ENCODE results near the gene VWA3B. TPM values are rescaled to one million over a fixed set of nuclear protein-coding genes. Genes with fewer than 3 reads are reported as not detected.

VWA3B gene
- total RNA-seq, 2 experiments from 2014 or later: not detected

- Mint-ChIP-seq H3K36me3 (no peaks in the 10 kb centered on the region), H3K27me3 (peaks cover 38% of the 10 kb centered on the region), H3K4me3 (no peak overlapping the region), H3K27ac (no peak overlapping the region), H3K9me3 (no peaks in the 10 kb centered on the region), H3K4me1 (ENCODE audit: low read depth) (no peaks in the 10 kb centered on the region)
- CTCF ChIA-PET: no interaction called here
- POLR2A ChIA-PET: no interaction called here
- no peak for DNase-seq
- intact Hi-C loops (cut with micrococcal nuclease): no loop called here
Observed at GRCh38 chr2:98167916-98168315, 80.9 kb downstream of the VWA3B start.

DNA sequence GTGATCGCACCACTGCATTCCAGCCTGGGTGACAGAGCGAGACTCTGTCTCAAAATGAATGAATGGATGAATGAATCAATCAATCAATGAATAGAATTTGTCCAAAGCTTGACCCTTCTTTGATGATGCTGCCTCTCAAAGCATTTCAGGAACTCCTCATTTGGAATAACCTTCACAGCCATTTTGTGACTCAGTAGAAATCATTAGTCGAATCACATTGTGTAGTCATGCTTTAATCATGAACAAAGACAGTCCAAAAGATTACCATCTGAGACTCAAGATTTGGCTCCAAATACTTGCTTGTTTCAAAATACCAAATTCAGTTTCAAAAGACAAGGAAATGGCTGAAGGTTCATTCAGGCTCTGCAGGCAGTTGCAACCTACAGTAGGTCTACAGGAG, 83.1 kb downstream of the VWA3B start:
- no peak overlapping the region for H3K27ac Mint-ChIP-seq
- no peak overlapping the region for H3K4me3 Mint-ChIP-seq
- intact Hi-C loops (cut with micrococcal nuclease): no loop called here
- H3K4me1 Mint-ChIP-seq (ENCODE audit: low read depth): no peaks in the 10 kb centered on the region
- ChIA-PET POLR2A (no interaction called here), CTCF (no interaction called here)
- H3K36me3 Mint-ChIP-seq: no peaks in the 10 kb centered on the region
- H3K27me3 Mint-ChIP-seq: peaks cover 44% of the 10 kb centered on the region
- no peak for DNase-seq
- no peaks in the 10 kb centered on the region for H3K9me3 Mint-ChIP-seq

GRCh38 chr2:98172150-98172765, 85.3 kb downstream of the VWA3B start:
- Mint-ChIP-seq H3K27ac (no peak overlapping the region), H3K9me3 (no peaks in the 10 kb centered on the region), H3K4me3 (no peak overlapping the region), H3K27me3 (peaks cover 46% of the 10 kb centered on the region), H3K36me3 (no peaks in the 10 kb centered on the region), H3K4me1 (ENCODE audit: low read depth) (no peaks in the 10 kb centered on the region)
- intact Hi-C loops (cut with micrococcal nuclease): no loop called here
- POLR2A ChIA-PET: no interaction called here
- DNase-seq: no peak
- CTCF ChIA-PET: no interaction called here

- CTCF ChIA-PET: no interaction called here
- Mint-ChIP-seq H3K4me3 (no peak overlapping the region), H3K36me3 (no peaks in the 10 kb centered on the region), H3K27me3 (peaks cover 39% of the 10 kb centered on the region), H3K4me1 (ENCODE audit: low read depth) (no peaks in the 10 kb centered on the region), H3K9me3 (no peaks in the 10 kb centered on the region), H3K27ac (no peak overlapping the region)
- no peak for DNase-seq
- POLR2A ChIA-PET: no interaction called here
- intact Hi-C loops (cut with micrococcal nuclease): no loop called here
Observed at GRCh38 chr2:98172951-98173350, 86.0 kb downstream of the VWA3B start.

DNA sequence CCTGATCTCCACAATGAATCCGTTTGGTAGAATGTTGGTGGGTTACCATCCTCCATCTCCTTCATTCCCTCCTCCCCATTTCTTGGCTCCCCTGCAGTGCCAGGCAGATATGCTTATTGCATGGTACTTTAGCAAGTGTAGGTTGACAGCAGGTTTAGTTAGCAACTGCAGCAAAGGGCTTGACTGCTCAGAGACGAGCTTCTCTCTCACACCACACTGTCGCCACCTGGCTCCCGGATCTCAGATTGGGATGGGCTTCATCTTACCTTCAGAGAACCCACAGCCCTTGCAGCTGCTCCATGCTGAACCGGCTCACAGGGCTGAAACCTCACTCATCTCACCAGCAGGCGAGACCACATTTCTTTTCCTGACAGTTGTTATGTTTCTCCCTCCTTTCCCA, 88.8 kb downstream of the VWA3B start:
- CTCF ChIA-PET: interaction anchor here (1.8 kb wide), 1 partner anchor 369 kb away, joined by 5 read pairs; no protein-coding TSS in a partner anchor
- Mint-ChIP-seq H3K9me3 (no peaks in the 10 kb centered on the region), H3K4me1 (ENCODE audit: low read depth) (no peaks in the 10 kb centered on the region), H3K36me3 (no peaks in the 10 kb centered on the region), H3K27me3 (peaks cover 30% of the 10 kb centered on the region), H3K27ac (no peak overlapping the region), H3K4me3 (no peak overlapping the region)
- DNase-seq: peak; percentile 44
- intact Hi-C loops (cut with micrococcal nuclease): no loop called here
- POLR2A ChIA-PET: no interaction called here

GRCh38 chr2:98177286-98177685, 90.3 kb downstream of the VWA3B start:
- CTCF ChIA-PET: interaction anchor here (1.1 to 1.8 kb wide), 2 partner anchors 262 to 370 kb away, joined by 3 to 5 read pairs; no protein-coding TSS in a partner anchor

DNA sequence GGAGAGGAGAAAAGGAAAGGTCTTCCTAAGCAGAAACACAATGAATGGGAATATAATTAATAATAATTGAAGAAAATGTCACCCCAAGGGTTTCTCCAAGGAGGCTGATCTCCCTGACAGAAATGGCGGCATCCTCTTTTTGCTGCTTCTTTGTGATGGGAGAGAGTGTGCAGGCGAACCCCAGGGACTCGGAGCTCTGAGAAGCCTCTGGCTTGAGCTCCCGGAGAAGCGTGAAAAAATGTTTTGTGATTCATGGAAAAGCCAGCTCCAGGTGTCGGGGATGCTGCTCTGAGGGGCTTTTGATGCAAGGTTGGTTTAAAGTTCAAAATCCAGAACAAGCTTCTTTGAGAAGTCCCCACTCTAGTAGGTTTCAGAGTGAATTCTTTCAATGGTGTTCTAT, 91.0 kb downstream of the VWA3B start:
- no peak for DNase-seq
- no peaks in the 10 kb centered on the region for H3K4me1 Mint-ChIP-seq (ENCODE audit: low read depth)
- peaks cover 24% of the 10 kb centered on the region for H3K27me3 Mint-ChIP-seq
- ChIA-PET CTCF (interaction anchor here (0.7 kb wide), 1 partner anchor 372 kb away, joined by 4 read pairs; no protein-coding TSS in a partner anchor), POLR2A (no interaction called here)
- H3K9me3 Mint-ChIP-seq: no peaks in the 10 kb centered on the region
- intact Hi-C loops (cut with micrococcal nuclease): no loop called here
- no peak overlapping the region for H3K27ac Mint-ChIP-seq
- no peaks in the 10 kb centered on the region for H3K36me3 Mint-ChIP-seq
- no peak overlapping the region for H3K4me3 Mint-ChIP-seq

More at GRCh38 chr2:98177286-98177685, 90.3 kb downstream of the VWA3B start:
- H3K36me3 Mint-ChIP-seq: no peaks in the 10 kb centered on the region
- no peak for DNase-seq
- no peaks in the 10 kb centered on the region for H3K9me3 Mint-ChIP-seq
- H3K27me3 Mint-ChIP-seq: peaks cover 29% of the 10 kb centered on the region
- POLR2A ChIA-PET: no interaction called here
- H3K4me3 Mint-ChIP-seq: no peak overlapping the region
- intact Hi-C loops (cut with micrococcal nuclease): no loop called here
- H3K27ac Mint-ChIP-seq: no peak overlapping the region
- no peaks in the 10 kb centered on the region for H3K4me1 Mint-ChIP-seq (ENCODE audit: low read depth)

GRCh38 chr2:98180456-98180855, 93.5 kb downstream of the VWA3B start:
- Mint-ChIP-seq H3K9me3 (no peaks in the 10 kb centered on the region), H3K27ac (no peak overlapping the region), H3K36me3 (no peaks in the 10 kb centered on the region), H3K4me3 (no peak overlapping the region), H3K27me3 (peaks cover 21% of the 10 kb centered on the region), H3K4me1 (ENCODE audit: low read depth) (no peaks in the 10 kb centered on the region)
- ChIA-PET POLR2A (no interaction called here), CTCF (no interaction called here)
- intact Hi-C loops (cut with micrococcal nuclease): no loop called here
- no peak for DNase-seq

GRCh38 chr2:98181346-98181745, 94.4 kb downstream of the VWA3B start:
- Mint-ChIP-seq H3K27me3 (peaks cover 18% of the 10 kb centered on the region), H3K4me1 (ENCODE audit: low read depth) (no peaks in the 10 kb centered on the region), H3K4me3 (no peak overlapping the region), H3K36me3 (no peaks in the 10 kb centered on the region), H3K9me3 (no peaks in the 10 kb centered on the region), H3K27ac (no peak overlapping the region)
- intact Hi-C loops (cut with micrococcal nuclease): no loop called here
- ChIA-PET POLR2A (no interaction called here), CTCF (no interaction called here)
- no peak for DNase-seq

DNA sequence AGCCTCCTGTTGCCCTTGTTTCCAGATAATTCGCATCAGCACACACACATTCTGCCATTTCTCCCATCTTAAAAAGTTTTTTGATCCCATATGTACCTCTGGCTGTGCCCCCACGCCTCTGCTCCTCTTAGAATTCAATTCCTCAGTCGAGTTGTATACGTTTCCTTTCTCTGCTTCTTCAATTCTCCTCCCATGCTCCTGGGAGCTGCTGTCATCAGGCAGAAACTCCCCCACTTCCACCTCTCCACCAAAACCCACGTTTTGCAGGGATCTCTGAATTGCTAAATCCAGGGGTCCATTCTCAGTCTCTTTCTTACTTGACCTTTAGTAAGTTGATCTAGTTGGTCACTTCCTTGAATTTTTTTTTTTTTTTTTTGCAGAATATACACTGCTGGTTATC, 98.8 kb downstream of the VWA3B start:
- no peaks in the 10 kb centered on the region for H3K36me3 Mint-ChIP-seq
- H3K27me3 Mint-ChIP-seq: peaks cover 13% of the 10 kb centered on the region
- POLR2A ChIA-PET: no interaction called here
- H3K27ac Mint-ChIP-seq: no peak overlapping the region
- no peak overlapping the region for H3K4me3 Mint-ChIP-seq
- H3K4me1 Mint-ChIP-seq (ENCODE audit: low read depth): no peaks in the 10 kb centered on the region
- CTCF ChIA-PET: no interaction called here
- H3K9me3 Mint-ChIP-seq: no peaks in the 10 kb centered on the region
- intact Hi-C loops (cut with micrococcal nuclease): loop anchor here (5.0 kb wide), 1 partner anchor 378 kb away; no protein-coding TSS in a partner anchor
- no peak for DNase-seq

DNA sequence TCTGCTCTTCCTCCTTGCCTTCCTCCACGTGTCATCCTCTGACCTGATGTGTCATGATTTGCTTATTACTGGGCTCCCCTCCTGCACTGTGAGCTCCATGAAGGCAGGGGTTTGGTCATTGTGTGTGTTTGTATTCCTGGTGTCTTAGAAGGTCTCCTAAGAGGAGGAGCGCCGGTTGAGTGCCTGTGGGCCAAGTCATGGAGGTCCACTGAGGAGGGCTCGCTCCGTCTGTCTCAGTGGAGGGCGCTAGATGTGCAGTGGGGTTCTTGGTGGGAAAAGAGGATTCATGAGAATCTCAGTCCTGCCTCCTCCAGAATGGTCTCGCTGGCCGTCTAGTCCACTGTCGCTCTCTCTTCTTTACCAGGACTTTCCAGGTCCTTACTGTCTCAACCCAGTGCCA, 100.2 kb downstream of the VWA3B start:
- intact Hi-C loops (cut with micrococcal nuclease): loop anchor here (5.0 kb wide), 1 partner anchor 380 kb away; no protein-coding TSS in a partner anchor

DNA sequence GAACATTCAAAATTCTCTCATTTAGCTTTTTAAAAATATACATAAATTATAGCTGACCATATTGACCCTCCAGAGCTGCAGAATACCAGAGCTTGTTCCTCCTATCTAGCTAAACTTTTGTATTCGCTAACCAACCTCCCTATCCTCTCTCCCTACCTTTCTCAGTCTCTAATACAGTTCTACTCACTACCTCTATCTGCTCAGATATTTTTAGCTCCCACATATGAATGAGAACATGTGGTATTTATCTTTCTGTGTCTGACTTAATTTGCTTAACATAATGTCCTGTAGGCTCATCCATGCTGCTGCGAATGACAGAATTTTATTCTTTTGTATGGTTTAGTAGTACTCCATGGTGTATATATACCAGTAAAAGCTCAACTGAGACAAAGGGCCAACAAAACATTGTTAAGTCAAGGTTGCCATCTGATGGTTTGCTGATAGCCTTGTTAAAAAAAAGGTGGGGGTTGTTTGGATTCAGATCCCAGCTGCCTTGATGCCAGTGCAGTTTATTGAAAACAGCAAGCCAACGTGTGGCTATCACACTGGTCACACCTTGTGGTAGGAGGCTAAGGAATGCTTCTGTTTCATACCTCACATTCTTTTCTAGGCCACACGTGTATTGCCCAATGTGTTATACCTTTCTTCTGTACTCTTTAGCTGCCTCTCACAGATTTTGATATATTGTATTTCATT, 101.5 kb downstream of the VWA3B start:
- no peak overlapping the region for H3K4me3 Mint-ChIP-seq
- CTCF ChIA-PET: interaction anchor here (0.6 to 2.8 kb wide), 9 partner anchors 20 to 489 kb away, joined by 3 to 12 read pairs (median 4); no protein-coding TSS in a partner anchor
- intact Hi-C loops (cut with micrococcal nuclease): loop anchor here (5.0 kb wide), 1 partner anchor 381 kb away; no protein-coding TSS in a partner anchor
- no peak overlapping the region for H3K27ac Mint-ChIP-seq
- H3K27me3 Mint-ChIP-seq: peaks cover 7% of the 10 kb centered on the region
- H3K9me3 Mint-ChIP-seq: no peaks in the 10 kb centered on the region
- H3K36me3 Mint-ChIP-seq: no peaks in the 10 kb centered on the region
- no peak for DNase-seq
- POLR2A ChIA-PET: no interaction called here
- no peaks in the 10 kb centered on the region for H3K4me1 Mint-ChIP-seq (ENCODE audit: low read depth)

More for the DNA sequence above, 100.2 kb downstream of the VWA3B start:
- POLR2A ChIA-PET: no interaction called here
- H3K4me1 Mint-ChIP-seq (ENCODE audit: low read depth): no peaks in the 10 kb centered on the region
- H3K4me3 Mint-ChIP-seq: no peak overlapping the region
- no peak overlapping the region for H3K27ac Mint-ChIP-seq
- H3K9me3 Mint-ChIP-seq: no peaks in the 10 kb centered on the region
- DNase-seq: no peak
- peaks cover 5% of the 10 kb centered on the region for H3K27me3 Mint-ChIP-seq
- no peaks in the 10 kb centered on the region for H3K36me3 Mint-ChIP-seq
- CTCF ChIA-PET: interaction anchor here (0.8 to 2.8 kb wide), 2 partner anchors 38 to 380 kb away, joined by 3 to 12 read pairs; no protein-coding TSS in a partner anchor

GRCh38 chr2:98191883-98192282, 104.9 kb downstream of the VWA3B start:
- Mint-ChIP-seq H3K4me3 (no peak overlapping the region), H3K36me3 (no peaks in the 10 kb centered on the region), H3K27me3 (peaks cover 3% of the 10 kb centered on the region), H3K27ac (no peak overlapping the region), H3K9me3 (no peaks in the 10 kb centered on the region), H3K4me1 (ENCODE audit: low read depth) (no peaks in the 10 kb centered on the region)
- intact Hi-C loops (cut with micrococcal nuclease): no loop called here
- no peak for DNase-seq
- CTCF ChIA-PET: interaction anchor here (0.8 kb wide), 1 partner anchor 385 kb away, joined by 5 read pairs; no protein-coding TSS in a partner anchor
- POLR2A ChIA-PET: no interaction called here

Data from activated CD4-positive, alpha-beta memory T cell treated with anti-CD3 and anti-CD28 coated beads for 36 hours (primary cell).